ENCODE results near the gene SHROOM4. TPM values are rescaled to one million over a fixed set of nuclear protein-coding genes. Genes with fewer than 3 reads are reported as not detected.

The SHROOM4 gene
- total and polyA plus RNA-seq, 9 of the 15 experiments (the other 6 are each of a cell fraction or from before 2014, with no cell fraction given): not detected

DNA sequence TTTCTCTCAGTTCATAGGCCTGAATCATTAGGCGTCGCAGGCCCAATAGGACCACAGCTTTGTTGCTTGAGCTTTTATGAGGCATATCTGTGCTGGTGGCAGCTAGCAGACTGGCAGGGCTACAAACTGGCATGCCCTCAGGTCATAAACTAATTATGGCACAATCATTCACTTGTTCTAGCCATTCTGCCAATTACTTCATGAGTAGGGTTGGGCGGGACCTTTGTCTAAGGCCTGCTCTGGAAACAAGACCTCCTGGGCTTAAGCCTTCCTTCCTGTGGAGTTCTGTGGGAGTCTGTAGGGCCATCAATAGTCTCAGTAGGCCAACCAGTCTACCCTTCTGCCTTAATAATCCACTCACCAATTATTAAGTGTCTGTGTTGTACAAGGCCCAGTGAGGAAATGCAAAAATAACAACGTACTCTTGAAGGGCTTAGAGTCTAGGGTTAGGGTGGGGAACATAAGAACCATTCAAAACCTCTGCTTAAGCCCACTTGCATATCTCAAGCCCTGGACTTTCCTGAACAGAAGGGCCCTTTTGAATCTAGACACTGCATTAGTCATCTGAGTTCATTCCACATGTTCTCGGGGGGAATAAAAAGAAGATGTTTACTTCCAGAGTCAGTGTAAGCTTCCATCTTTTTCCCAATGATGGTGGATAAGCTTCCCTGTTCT, 44.5 kb downstream of the SHROOM4 start:
- H3K36me3 ChIP-seq (ENCODE audit: control insufficient read depth, insufficient read depth, low read length): no peaks in the 10 kb centered on the region
- no peaks in the 10 kb centered on the region for H3K79me2 ChIP-seq (ENCODE audit: control insufficient read depth, insufficient read depth, low read length)
- no peaks in the 10 kb centered on the region for H3K9me1 ChIP-seq (ENCODE audit: control insufficient read depth, insufficient read depth, low read length)
- WGBS (ENCODE audit: insufficient coverage, low coverage, missing lambda C conversion rate): 0% methylated on average over 5 of the region's 5 CpGs
- ChIA-PET CTCF (ENCODE audit: low intra/inter-chr PET ratio) (no interaction called here), POLR2A (interaction anchor here (1.2 kb wide), 1 partner anchor 11 kb away, joined by 3 read pairs; no protein-coding TSS in a partner anchor)
- no peak overlapping the region for H2AFZ ChIP-seq (ENCODE audit: low read depth, low read length)
- in situ Hi-C loops (cut with MboI): no loop called here
- intact Hi-C loops (cut with micrococcal nuclease): no loop called here
- H3K4me1 ChIP-seq (replicated peaks in 1 of 2; ENCODE audit: control insufficient read depth in 2 of 2, insufficient read depth in 2 of 2, low read length in 2 of 2): no peaks in the 10 kb centered on the region
- H3K27me3 ChIP-seq (ENCODE audit: control insufficient read depth in 2 of 2, insufficient read depth in 2 of 2, low read length in 2 of 2): no peaks in the 10 kb centered on the region
- FAIRE-seq: no peak
- BruUV-seq (replicated peaks): no TSS peak
- no peak overlapping the region for H3K27ac ChIP-seq (ENCODE audit: extremely low read depth, low read depth, low read length)
- ATAC-seq: no peak
- H3K9me3 ChIP-seq (replicated peaks; ENCODE audit: control insufficient read depth, insufficient read depth, low read depth, low read length): no peaks in the 10 kb centered on the region
- no peak overlapping the region for H3K9ac ChIP-seq (ENCODE audit: insufficient read depth in 1 of 2, low read depth in 2 of 2, low read length in 2 of 2)
- no peaks in the 10 kb centered on the region for H4K20me1 ChIP-seq (replicated peaks; ENCODE audit: control insufficient read depth, insufficient read depth, low read length)
- H3K4me2 ChIP-seq (ENCODE audit: insufficient read depth, low read length): no peak overlapping the region
- DNase-seq (ENCODE audit: extremely low read depth in 1 of 4, low spot score in 3 of 4): no peak
- no peak overlapping the region for H3K4me3 ChIP-seq
- TF ChIP-seq SFPQ (IDR thresholded peaks at IDR 0.05; ENCODE audit: low read depth, low read length) (no peak), POLR2A (conservative IDR thresholded peaks at IDR 0.05) (no peak), SMAD2 (IDR thresholded peaks at IDR 0.05; ENCODE audit: low read depth, low read length) (no peak), HNRNPH1 (optimal IDR thresholded peaks at IDR 0.05; ENCODE audit: low read depth, low read length) (no peak), ZNF780A (CRISPR knock-in tag; IDR thresholded peaks at IDR 0.05) (no peak), KDM4B (IDR thresholded peaks at IDR 0.05; ENCODE audit: borderline replicate concordance in 2 of 2, low read depth in 1 of 2) (no peak), U2AF1 (optimal IDR thresholded peaks at IDR 0.05; ENCODE audit: low read depth, low read length) (no peak), ZNF584 (CRISPR knock-in tag; IDR thresholded peaks at IDR 0.05; ENCODE audit: low read depth) (no peak), ZHX1 (conservative IDR thresholded peaks at IDR 0.05; ENCODE audit: low read length) (no peak)
- TF ChIP-seq, protein P1, sequence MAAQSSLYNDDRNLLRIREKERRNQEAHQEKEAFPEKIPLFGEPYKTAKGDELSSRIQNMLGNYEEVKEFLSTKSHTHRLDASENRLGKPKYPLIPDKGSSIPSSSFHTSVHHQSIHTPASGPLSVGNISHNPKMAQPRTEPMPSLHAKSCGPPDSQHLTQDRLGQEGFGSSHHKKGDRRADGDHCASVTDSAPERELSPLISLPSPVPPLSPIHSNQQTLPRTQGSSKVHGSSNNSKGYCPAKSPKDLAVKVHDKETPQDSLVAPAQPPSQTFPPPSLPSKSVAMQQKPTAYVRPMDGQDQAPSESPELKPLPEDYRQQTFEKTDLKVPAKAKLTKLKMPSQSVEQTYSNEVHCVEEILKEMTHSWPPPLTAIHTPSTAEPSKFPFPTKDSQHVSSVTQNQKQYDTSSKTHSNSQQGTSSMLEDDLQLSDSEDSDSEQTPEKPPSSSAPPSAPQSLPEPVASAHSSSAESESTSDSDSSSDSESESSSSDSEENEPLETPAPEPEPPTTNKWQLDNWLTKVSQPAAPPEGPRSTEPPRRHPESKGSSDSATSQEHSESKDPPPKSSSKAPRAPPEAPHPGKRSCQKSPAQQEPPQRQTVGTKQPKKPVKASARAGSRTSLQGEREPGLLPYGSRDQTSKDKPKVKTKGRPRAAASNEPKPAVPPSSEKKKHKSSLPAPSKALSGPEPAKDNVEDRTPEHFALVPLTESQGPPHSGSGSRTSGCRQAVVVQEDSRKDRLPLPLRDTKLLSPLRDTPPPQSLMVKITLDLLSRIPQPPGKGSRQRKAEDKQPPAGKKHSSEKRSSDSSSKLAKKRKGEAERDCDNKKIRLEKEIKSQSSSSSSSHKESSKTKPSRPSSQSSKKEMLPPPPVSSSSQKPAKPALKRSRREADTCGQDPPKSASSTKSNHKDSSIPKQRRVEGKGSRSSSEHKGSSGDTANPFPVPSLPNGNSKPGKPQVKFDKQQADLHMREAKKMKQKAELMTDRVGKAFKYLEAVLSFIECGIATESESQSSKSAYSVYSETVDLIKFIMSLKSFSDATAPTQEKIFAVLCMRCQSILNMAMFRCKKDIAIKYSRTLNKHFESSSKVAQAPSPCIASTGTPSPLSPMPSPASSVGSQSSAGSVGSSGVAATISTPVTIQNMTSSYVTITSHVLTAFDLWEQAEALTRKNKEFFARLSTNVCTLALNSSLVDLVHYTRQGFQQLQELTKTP (IDR thresholded peaks at IDR 0.05; ENCODE audit: low read depth in 1 of 2, partially characterized antibody in 2 of 2): no peak

Data from K562 (cell line).